GM21367 (cell line): ENCODE data around the gene LRRC56.

Source experiments
- ATAC-seq: cut with Tn5 transposase; IDR thresholded peaks from one replicate; pipeline ENCODE4 v1.9.1; 2021; ENCODE audit not compliant: unreplicated experiment

LRRC56 gene

GRCh38 chr11:592501-592900 is 55.2 kb downstream of the LRRC56 start:
- no peak for ATAC-seq

- no peak for ATAC-seq
These were observed 55.6 kb downstream of the LRRC56 start for GRCh38 chr11:592918-593317.

- no peak for ATAC-seq
These were observed 56.0 kb downstream of the LRRC56 start for GRCh38 chr11:593347-593746.

GRCh38 chr11:595400-595799 is 58.1 kb downstream of the LRRC56 start:
- ATAC-seq, result no peak

- ATAC-seq, result no peak
These were observed 59.0 kb downstream of the LRRC56 start for GRCh38 chr11:596374-596773.

- no peak for ATAC-seq
These were observed 59.9 kb downstream of the LRRC56 start for GRCh38 chr11:597166-597725.

GRCh38 chr11:598005-598680 is 60.8 kb downstream of the LRRC56 start:
- ATAC-seq, result no peak

GRCh38 chr11:601573-602245 is 64.4 kb downstream of the LRRC56 start:
- ATAC-seq, result no peak

- no peak for ATAC-seq
These were observed 65.8 kb downstream of the LRRC56 start for GRCh38 chr11:603154-603553.
